ENCODE data around the gene CDK10.

The CDK10 gene

DNA sequence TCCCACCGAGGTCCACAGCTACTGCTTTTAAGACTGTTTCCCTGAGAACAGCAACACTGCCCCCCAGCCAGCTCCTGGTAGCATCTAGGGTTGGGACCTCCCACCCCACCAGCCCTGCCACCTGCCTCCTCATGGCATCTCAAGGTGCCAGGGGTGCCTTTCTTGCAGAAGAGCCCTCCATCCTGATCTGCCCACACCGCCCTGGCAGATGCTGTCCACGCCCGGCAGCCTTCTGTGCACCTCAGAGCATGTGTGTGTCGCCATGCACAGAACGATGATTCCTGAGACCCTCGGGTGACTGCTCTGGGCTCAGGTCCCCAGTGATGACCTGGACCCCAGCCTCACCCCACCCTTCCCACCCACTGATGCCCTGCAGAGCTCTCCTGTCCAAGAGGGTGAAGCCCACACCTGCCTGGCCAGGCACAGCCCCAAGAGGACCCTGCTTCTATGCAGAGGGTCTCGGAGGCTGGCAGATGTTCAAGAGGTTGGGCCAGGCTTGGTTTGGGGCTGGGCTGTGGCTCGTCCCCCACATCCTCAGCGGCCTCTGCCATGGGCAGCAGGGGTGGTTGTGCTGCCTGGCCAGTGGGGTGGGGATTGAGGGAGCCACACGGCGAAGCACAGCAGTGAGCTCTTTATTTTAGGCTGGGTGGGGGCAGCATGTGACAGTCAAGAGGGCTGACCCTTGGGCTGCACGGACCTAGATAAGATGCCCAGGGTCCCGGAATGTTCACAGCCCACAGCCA lies 20.2 kb downstream of the CDK10 start:
- H3K27ac ChIP-seq (ENCODE audit: low read depth, low read length) = no peak overlapping the region
- peaks cover 20% of the 10 kb centered on the region for H3K4me1 ChIP-seq (ENCODE audit: control insufficient read depth, insufficient read depth, low read length)
- peaks cover 12% of the 10 kb centered on the region for H3K27me3 ChIP-seq (ENCODE audit: control insufficient read depth, insufficient read depth, low read length)
- no peak overlapping the region for H3K9ac ChIP-seq (ENCODE audit: low read length)
- H3K9me3 ChIP-seq (ENCODE audit: control insufficient read depth, insufficient read depth, low read depth, low read length) = no peaks in the 10 kb centered on the region
- no peak overlapping the region for H3K4me3 ChIP-seq (ENCODE audit: low read depth, low read length)
- H3K36me3 ChIP-seq (ENCODE audit: control insufficient read depth, insufficient read depth, low read length) = no peaks in the 10 kb centered on the region

DNA sequence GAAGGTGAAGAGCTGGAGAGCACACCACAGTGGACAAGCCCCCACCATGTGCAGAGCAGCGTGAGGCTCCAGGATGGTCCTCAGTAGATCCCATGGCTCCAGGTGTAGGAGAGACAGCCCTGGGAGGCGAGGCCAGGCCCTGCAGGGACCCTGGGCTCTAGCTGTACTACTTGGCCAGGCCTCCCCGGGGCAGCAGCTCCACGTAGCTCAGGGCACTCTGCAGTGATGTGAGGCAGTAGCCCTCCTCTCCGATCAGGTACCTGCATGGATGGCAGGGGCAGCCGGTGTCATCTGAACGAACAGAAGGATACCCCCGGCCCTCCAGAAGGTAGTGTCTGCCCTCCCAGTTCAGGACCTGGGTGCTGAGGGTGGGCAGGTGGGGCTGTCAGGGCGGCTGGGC lies 21.2 kb downstream of the CDK10 start:
- Histone ChIP-seq H3K4me3 (ENCODE audit: low read depth, low read length) (no peak overlapping the region), H3K36me3 (ENCODE audit: control insufficient read depth, insufficient read depth, low read length) (no peaks in the 10 kb centered on the region), H3K9ac (ENCODE audit: low read length) (no peak overlapping the region), H3K27me3 (ENCODE audit: control insufficient read depth, insufficient read depth, low read length) (peaks cover 12% of the 10 kb centered on the region), H3K9me3 (ENCODE audit: control insufficient read depth, insufficient read depth, low read depth, low read length) (no peaks in the 10 kb centered on the region), H3K4me1 (ENCODE audit: control insufficient read depth, insufficient read depth, low read length) (peaks cover 20% of the 10 kb centered on the region), H3K27ac (ENCODE audit: low read depth, low read length) (no peak overlapping the region)

DNA sequence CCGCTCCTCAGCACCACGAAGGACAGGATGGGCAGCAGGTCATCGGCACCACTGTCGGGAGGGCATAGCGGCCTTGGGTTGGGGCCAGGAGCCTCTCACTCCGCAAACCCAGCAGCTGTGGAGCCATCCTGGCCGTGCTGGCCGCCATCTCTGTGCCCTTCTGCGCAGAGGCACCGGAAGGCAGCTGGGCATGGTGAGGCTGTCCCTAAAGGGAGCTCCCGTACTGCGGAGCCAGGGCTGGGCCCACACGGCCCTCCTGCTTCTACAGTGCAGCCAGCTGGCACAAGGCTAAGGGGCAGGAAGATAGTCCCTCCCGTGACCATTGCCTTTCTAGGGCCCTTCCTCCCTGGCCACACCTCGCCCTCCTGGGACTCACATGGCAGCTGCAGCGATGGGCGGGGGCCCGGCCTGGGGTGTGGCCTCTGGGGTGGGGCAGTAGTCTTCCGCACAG lies 22.0 kb downstream of the CDK10 start:
- Histone ChIP-seq H3K36me3 (ENCODE audit: control insufficient read depth, insufficient read depth, low read length) (no peaks in the 10 kb centered on the region), H3K4me3 (ENCODE audit: low read depth, low read length) (no peak overlapping the region), H3K4me1 (ENCODE audit: control insufficient read depth, insufficient read depth, low read length) (peaks cover 23% of the 10 kb centered on the region), H3K27ac (ENCODE audit: low read depth, low read length) (no peak overlapping the region), H3K9me3 (ENCODE audit: control insufficient read depth, insufficient read depth, low read depth, low read length) (no peaks in the 10 kb centered on the region), H3K27me3 (ENCODE audit: control insufficient read depth, insufficient read depth, low read length) (peaks cover 12% of the 10 kb centered on the region), H3K9ac (ENCODE audit: low read length) (no peak overlapping the region)

DNA sequence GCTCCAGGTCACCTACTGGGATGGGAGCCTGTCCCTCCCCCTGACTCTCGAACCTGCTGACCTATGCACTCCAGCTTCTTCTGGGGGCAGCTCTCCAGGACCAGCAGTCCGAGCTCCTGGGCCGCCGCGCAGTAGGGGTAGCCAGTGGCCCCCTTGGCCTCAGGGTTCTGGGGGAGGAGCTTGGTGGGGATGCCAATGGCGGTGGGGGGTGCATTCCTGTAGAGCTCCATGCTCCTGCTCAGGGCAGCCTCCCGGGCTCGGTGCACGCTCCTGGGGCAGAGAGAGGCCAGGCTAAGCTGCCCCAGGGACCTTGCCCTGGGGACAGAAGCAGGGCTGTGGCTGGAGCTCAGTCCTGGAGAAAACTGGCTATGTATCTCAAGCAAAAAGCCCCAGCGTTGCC lies 22.7 kb downstream of the CDK10 start:
- Histone ChIP-seq H3K9ac (ENCODE audit: low read length) (peak overlapping the region; percentile 67), H3K9me3 (ENCODE audit: control insufficient read depth, insufficient read depth, low read depth, low read length) (no peaks in the 10 kb centered on the region), H3K27me3 (ENCODE audit: control insufficient read depth, insufficient read depth, low read length) (peaks cover 11% of the 10 kb centered on the region), H3K27ac (ENCODE audit: low read depth, low read length) (no peak overlapping the region; the same call in 1 of the 2 replicates), H3K4me1 (ENCODE audit: control insufficient read depth, insufficient read depth, low read length) (peaks cover 23% of the 10 kb centered on the region), H3K4me3 (ENCODE audit: low read depth, low read length) (no peak overlapping the region), H3K36me3 (ENCODE audit: control insufficient read depth, insufficient read depth, low read length) (peaks cover under 1% of the 10 kb centered on the region; the same call in 1 of the 2 replicates)

DNA sequence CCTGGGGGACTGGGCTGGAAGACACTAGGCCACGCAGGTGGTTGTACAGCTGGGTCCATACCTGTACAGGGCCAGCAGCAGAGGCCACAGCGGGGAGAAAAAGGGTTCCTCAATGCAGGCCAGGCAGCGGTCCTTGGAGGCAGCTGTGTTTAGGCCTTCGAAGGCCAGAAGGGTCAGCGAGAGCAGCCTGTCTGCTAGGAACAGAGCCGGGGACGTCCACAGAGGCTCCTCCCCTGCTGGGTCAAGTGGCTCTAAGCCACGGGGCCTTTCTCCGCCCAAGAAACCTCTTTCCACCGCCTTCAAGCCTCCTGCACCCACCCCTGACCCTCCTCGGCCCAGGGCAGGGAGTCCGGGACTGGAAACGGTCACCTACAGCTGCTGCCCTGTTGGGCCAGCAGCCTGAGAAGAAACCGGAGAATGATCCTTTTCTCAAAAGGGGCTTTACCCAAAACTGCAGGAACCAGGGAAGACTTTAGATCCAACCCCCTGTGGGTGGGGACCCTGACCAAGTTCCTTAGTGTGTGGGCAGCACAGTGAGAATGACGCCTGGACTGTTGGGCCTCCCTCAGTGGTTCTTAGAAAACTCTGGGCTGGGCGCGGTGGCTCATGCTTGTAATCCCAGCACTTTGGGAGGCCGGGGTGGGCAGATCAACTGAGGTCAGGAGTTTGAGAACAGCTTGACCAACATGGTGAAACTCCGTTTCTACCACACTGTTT lies 23.4 kb downstream of the CDK10 start:
- H3K9me3 ChIP-seq (ENCODE audit: control insufficient read depth, insufficient read depth, low read depth, low read length) = no peaks in the 10 kb centered on the region
- peak overlapping the region; percentile 67 for H3K9ac ChIP-seq (ENCODE audit: low read length)
- peaks cover 7% of the 10 kb centered on the region for H3K27me3 ChIP-seq (ENCODE audit: control insufficient read depth, insufficient read depth, low read length)
- H3K4me3 ChIP-seq (ENCODE audit: low read depth, low read length) = no peak overlapping the region
- peaks cover 23% of the 10 kb centered on the region for H3K4me1 ChIP-seq (ENCODE audit: control insufficient read depth, insufficient read depth, low read length)
- no peak overlapping the region; the same call in 1 of the 2 replicates for H3K27ac ChIP-seq (ENCODE audit: low read depth, low read length)
- peaks cover 5% of the 10 kb centered on the region; the same call in 1 of the 2 replicates for H3K36me3 ChIP-seq (ENCODE audit: control insufficient read depth, insufficient read depth, low read length)

DNA sequence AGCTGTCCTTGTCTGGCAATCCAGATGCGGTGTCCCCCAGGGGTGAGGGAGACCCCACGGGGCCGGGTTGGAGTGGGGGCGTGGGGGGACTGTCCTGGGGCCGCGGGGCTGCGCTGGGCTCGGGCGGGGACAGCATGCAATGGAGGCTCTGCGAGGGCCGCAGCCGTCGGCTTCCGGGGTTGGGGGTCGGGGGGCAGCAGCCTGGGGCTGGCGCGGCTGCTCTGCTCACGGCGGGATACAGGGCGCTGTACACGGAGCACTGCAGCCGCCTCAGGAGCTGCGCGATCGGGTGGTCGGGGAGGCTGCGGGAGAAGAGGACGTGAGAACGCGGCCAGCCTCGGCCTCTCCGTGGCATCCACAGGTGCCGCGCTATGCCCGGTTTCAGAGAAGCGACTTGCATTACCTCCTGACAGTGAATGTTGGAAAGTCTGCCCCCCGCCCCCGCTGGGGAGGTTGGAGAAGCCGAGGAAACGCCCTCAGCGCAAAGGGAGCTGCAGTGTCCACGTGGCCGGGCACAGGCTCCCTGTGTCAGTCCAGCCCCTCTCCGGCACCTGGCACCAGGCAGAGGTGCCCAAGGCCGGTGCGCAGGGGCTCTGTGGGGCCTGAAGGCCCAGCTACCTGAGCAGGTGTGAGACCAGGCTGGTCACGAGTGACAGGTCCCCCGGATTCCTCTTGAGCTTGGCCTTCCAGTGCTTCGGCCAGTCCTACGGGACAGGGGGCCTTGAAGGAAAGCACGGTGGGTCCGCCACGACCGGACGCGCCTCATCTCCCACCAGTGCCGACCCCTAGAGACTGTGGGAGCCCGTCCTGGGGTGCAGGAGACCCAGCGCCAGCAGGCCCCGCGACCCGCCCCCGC lies 24.4 kb downstream of the CDK10 start:
- peaks cover 5% of the 10 kb centered on the region; the same call in 1 of the 2 replicates for H3K36me3 ChIP-seq (ENCODE audit: control insufficient read depth, insufficient read depth, low read length)
- no peaks in the 10 kb centered on the region for H3K9me3 ChIP-seq (ENCODE audit: control insufficient read depth, insufficient read depth, low read depth, low read length)
- H3K27ac ChIP-seq (ENCODE audit: low read depth, low read length) = no peak overlapping the region
- peaks cover 4% of the 10 kb centered on the region for H3K27me3 ChIP-seq (ENCODE audit: control insufficient read depth, insufficient read depth, low read length)
- no peak overlapping the region for H3K4me3 ChIP-seq (ENCODE audit: low read depth, low read length)
- peaks cover 23% of the 10 kb centered on the region for H3K4me1 ChIP-seq (ENCODE audit: control insufficient read depth, insufficient read depth, low read length)
- H3K9ac ChIP-seq (ENCODE audit: low read length) = no peak overlapping the region

DNA sequence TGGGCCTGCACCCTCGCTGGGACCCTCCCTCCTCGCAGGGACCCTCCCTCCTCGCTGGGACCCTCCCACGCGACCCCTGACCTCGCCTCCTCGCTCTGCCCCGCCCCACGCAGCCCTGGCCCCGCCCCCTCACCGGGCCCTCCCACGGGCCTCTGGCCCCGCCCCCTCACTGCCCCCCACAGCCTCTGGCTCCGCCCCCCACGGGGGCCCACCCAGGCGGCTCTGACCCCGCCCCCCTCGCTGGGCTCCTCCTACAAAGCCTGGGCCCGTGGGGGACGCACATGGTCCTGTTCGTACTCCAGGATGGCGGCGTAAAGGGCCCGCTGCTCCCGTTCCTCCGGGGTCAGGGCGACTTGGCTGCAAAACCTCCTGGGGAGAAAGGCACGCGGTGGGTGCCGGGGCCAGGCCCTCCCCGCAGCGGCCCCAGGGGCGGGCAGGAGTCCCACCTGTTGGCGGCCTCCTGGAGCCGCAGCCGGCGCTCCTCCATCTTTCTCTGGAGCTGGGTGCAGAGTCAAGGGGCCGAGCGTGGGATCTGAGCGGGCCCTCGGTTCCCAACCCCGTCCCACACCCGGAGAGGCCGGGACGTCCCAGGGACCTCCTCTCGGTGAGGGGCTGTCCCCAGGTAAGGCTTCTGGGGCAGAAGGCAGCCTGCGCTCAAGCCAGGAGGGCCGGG lies 25.2 kb downstream of the CDK10 start:
- Histone ChIP-seq H3K9ac (ENCODE audit: low read length) (peak overlapping the region; percentile 80), H3K36me3 (ENCODE audit: control insufficient read depth, insufficient read depth, low read length) (peaks cover 5% of the 10 kb centered on the region; the same call in 1 of the 2 replicates), H3K4me1 (ENCODE audit: control insufficient read depth, insufficient read depth, low read length) (peaks cover 23% of the 10 kb centered on the region), H3K4me3 (ENCODE audit: low read depth, low read length) (peak overlapping the region; percentile 91), H3K27ac (ENCODE audit: low read depth, low read length) (no peak overlapping the region), H3K27me3 (ENCODE audit: control insufficient read depth, insufficient read depth, low read length) (peaks cover 4% of the 10 kb centered on the region), H3K9me3 (ENCODE audit: control insufficient read depth, insufficient read depth, low read depth, low read length) (no peaks in the 10 kb centered on the region)

DNA sequence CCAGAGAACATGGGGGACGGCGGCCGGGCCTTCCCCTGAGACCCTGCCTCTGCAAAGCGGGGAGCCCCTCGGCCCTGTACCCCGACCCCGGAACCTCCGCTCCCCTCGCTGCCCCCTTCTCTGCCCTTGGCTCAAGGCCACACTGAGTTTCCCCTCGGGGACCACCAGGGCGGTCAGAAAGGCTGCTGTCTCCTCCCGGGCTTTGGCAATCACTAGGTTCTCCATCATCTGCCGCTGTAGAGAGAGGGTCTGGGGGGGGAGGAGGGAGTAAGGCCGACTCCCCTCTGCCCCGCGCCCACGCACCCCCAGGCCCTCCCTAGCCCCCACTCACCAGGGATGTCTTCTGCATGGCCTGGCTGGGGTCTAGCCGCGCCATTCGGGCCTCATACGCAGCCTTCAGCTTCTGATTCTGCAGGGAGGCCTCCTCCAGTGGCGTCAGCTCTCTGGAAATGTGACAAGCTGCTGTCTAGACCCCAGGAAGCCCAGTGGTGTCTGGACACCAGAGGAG lies 25.8 kb downstream of the CDK10 start:
- Histone ChIP-seq H3K27ac (ENCODE audit: low read depth, low read length) (no peak overlapping the region), H3K4me1 (ENCODE audit: control insufficient read depth, insufficient read depth, low read length) (peaks cover 23% of the 10 kb centered on the region), H3K36me3 (ENCODE audit: control insufficient read depth, insufficient read depth, low read length) (peaks cover 8% of the 10 kb centered on the region; the same call in 1 of the 2 replicates), H3K4me3 (ENCODE audit: low read depth, low read length) (peak overlapping the region; percentile 91), H3K9ac (ENCODE audit: low read length) (peak overlapping the region; percentile 80), H3K9me3 (ENCODE audit: control insufficient read depth, insufficient read depth, low read depth, low read length) (no peaks in the 10 kb centered on the region), H3K27me3 (ENCODE audit: control insufficient read depth, insufficient read depth, low read length) (peaks cover 4% of the 10 kb centered on the region)

DNA sequence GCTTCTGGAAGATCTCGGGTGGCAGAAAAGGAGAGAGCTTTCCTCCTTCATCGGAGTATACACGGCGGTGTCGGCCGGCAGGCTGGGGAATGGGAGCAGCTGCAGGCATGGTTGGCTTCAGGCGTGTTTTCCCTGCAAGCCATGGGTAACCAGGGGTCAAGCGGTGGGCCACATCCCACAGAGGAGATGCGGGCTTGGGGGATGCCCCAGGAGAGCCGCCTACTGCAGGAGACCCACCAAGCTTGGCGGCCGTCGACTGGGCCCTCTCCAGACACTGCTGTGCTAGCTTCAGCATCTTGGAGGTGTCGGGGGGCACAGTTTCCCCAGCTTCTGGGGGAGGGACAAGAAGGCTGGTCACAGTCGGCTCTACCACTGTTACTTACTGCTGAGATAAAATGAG lies 30.0 kb downstream of the CDK10 start:
- Histone ChIP-seq H3K36me3 (ENCODE audit: control insufficient read depth, insufficient read depth, low read length) (peaks cover 8% of the 10 kb centered on the region; the same call in 1 of the 2 replicates), H3K9ac (ENCODE audit: low read length) (no peak overlapping the region), H3K27me3 (ENCODE audit: control insufficient read depth, insufficient read depth, low read length) (peaks cover 16% of the 10 kb centered on the region), H3K4me1 (ENCODE audit: control insufficient read depth, insufficient read depth, low read length) (0 out of 2 replicates have a peak, but pooled peaks cover 3% of the 10 kb centered on the region), H3K4me3 (ENCODE audit: low read depth, low read length) (no peak overlapping the region), H3K27ac (ENCODE audit: low read depth, low read length) (no peak overlapping the region), H3K9me3 (ENCODE audit: control insufficient read depth, insufficient read depth, low read depth, low read length) (no peaks in the 10 kb centered on the region)

Measured in HUES6 (cell line).